GM12878 (cell line): ENCODE results near the gene TMEM44. TPM values are rescaled to one million over a fixed set of nuclear protein-coding genes. Genes with fewer than 3 reads are reported as not detected.

Experiments
- CBX3 ChIP-seq: fragments of 200-600 bp; sonication (generic); IDR thresholded peaks from 2 replicates; pipeline ENCODE4 v1.6.1; 2016; ENCODE audit warnings: low read depth, borderline replicate concordance
- CEBPB ChIP-seq, 2 experiments: fragments of 150-350 bp in 1 of 2; IDR thresholded peaks; 2 replicates each; pipeline ENCODE4 v1.6.1; 2012 to 2014; ENCODE audit warnings: low read depth in 2 of 2, low read length in 2 of 2, borderline replicate concordance in 1 of 2, inconsistent platforms in 1 of 2
- CHD1 ChIP-seq: IDR thresholded peaks from 2 replicates; pipeline ENCODE4 v1.6.1; 2012; ENCODE audit warnings: low read depth, low read length, improper control_type of control experiment
- CUX1 ChIP-seq: IDR thresholded peaks from 2 replicates; pipeline ENCODE4 v1.6.1; 2012; ENCODE audit warnings: improper control_type of control experiment, low read depth, low read length; ENCODE audit not compliant: insufficient replicate concordance
- HSF1 ChIP-seq: fragments of 150-350 bp; IDR thresholded peaks from 2 replicates; pipeline ENCODE4 v1.6.1; 2014; ENCODE audit warnings: mild to moderate bottlenecking, low read depth, low read length
- JUNB ChIP-seq: IDR thresholded peaks from 2 replicates; pipeline ENCODE4 v1.6.1; 2016; ENCODE audit warnings: antibody characterized with exemption, mild to moderate bottlenecking
- MEF2A ChIP-seq: IDR thresholded peaks from 2 replicates; pipeline ENCODE4 v1.6.1; 2011; ENCODE audit warnings: low read depth, mild to moderate bottlenecking, low read length, moderate library complexity; ENCODE audit not compliant: insufficient read depth
- PML ChIP-seq: IDR thresholded peaks from 2 replicates; pipeline ENCODE4 v1.6.1; 2012; ENCODE audit warnings: low read length, inconsistent platforms
- RCOR1 ChIP-seq: conservative IDR thresholded peaks from 2 replicates; pipeline ENCODE4 v1.6.1; 2012; ENCODE audit warnings: low read depth, low read length, improper control_type of control experiment
- SREBF1 ChIP-seq: IDR thresholded peaks from 2 replicates; pipeline ENCODE4 v1.6.1; 2012; ENCODE audit warnings: mild to moderate bottlenecking, low read length
- STAT3 ChIP-seq: IDR thresholded peaks from 2 replicates; pipeline ENCODE4 v1.6.1; 2011; ENCODE audit warnings: low read depth, low read length, improper control_type of control experiment
- SUPT20H ChIP-seq: IDR thresholded peaks from 2 replicates; pipeline ENCODE4 v1.6.1; 2011; ENCODE audit warnings: low read depth, mild to moderate bottlenecking, low read length, moderate library complexity, borderline replicate concordance; ENCODE audit not compliant: control insufficient read depth
- TBL1XR1 ChIP-seq: IDR thresholded peaks from 2 replicates; pipeline ENCODE4 v1.6.1; 2012; ENCODE audit warnings: low read depth, low read length, improper control_type of control experiment
- ZNF217 ChIP-seq: fragments of 450-650 bp; IDR thresholded peaks from 2 replicates; pipeline ENCODE4 v1.6.1; 2017; ENCODE audit warnings: antibody characterized with exemption, mild to moderate bottlenecking
- polyA plus RNA-seq, 11 experiments: library from polyadenylated mRNA; depleted of rRNA in 4 of 11; unstranded in 6 of 11; stranded (reverse) in 5 of 11; fragments of >200 nt; fragmentation: Nextera tagmentation in 4 of 11; fragmentation: Illumina TruSeq in 1 of 11; extraction: Ambion mirVana in 4 of 11; extraction: Trizol in 1 of 11; gene quantifications; 1 replicate in 1 of 11; 2 replicates in 10 of 11; pipeline versions ENCODE4 v1.2.1 to v1.2.3, GENCODE V29; 2011 to 2016; ENCODE audit warnings: inconsistent platforms in 2 of 11, missing spikeins in 2 of 11, low read depth in 1 of 11
- total RNA-seq, 4 experiments: library from RNA; depleted of rRNA in 3 of 4; stranded (reverse); fragments of >200 nt in 3 of 4; fragmentation: Illumina TruSeq in 1 of 4; extraction: Trizol in 1 of 4; gene quantifications; 2 replicates each; pipeline versions ENCODE4 v1.2.1 to v1.2.3, GENCODE V29; 2013 to 2021
- TF ChIP-seq, protein P1 (sequence below): fragments of 450-650 bp; IDR thresholded peaks from 2 replicates; pipeline ENCODE4 v1.6.1; 2016; ENCODE audit warnings: mild to moderate bottlenecking, moderate library complexity, borderline replicate concordance
- TF ChIP-seq, protein P2 (sequence below): fragments of 450-650 bp; IDR thresholded peaks from 2 replicates; pipeline ENCODE4 v1.6.1; 2016; ENCODE audit warnings: mild to moderate bottlenecking

Gene TMEM44
- total and polyA plus RNA-seq, 10 of the 15 experiments (the other 5 are each of a cell fraction or from before 2014, with no cell fraction given) = 0.57 to 8.3 (median 3.6) TPM

- TF ChIP-seq, protein P1, sequence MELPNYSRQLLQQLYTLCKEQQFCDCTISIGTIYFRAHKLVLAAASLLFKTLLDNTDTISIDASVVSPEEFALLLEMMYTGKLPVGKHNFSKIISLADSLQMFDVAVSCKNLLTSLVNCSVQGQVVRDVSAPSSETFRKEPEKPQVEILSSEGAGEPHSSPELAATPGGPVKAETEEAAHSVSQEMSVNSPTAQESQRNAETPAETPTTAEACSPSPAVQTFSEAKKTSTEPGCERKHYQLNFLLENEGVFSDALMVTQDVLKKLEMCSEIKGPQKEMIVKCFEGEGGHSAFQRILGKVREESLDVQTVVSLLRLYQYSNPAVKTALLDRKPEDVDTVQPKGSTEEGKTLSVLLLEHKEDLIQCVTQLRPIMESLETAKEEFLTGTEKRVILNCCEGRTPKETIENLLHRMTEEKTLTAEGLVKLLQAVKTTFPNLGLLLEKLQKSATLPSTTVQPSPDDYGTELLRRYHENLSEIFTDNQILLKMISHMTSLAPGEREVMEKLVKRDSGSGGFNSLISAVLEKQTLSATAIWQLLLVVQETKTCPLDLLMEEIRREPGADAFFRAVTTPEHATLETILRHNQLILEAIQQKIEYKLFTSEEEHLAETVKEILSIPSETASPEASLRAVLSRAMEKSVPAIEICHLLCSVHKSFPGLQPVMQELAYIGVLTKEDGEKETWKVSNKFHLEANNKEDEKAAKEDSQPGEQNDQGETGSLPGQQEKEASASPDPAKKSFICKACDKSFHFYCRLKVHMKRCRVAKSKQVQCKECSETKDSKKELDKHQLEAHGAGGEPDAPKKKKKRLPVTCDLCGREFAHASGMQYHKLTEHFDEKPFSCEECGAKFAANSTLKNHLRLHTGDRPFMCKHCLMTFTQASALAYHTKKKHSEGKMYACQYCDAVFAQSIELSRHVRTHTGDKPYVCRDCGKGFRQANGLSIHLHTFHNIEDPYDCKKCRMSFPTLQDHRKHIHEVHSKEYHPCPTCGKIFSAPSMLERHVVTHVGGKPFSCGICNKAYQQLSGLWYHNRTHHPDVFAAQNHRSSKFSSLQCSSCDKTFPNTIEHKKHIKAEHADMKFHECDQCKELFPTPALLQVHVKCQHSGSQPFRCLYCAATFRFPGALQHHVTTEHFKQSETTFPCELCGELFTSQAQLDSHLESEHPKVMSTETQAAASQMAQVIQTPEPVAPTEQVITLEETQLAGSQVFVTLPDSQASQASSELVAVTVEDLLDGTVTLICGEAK = no peak
- TF ChIP-seq STAT3 (no peak), JUNB (peak; percentile 95), SUPT20H (no peak), TBL1XR1 (no peak), PML (no peak), RCOR1 (no peak), CBX3 (no peak), MEF2A (no peak), HSF1 (no peak), SREBF1 (no peak), CEBPB (IDR thresholded peaks at IDR 0.05; ENCODE audit: borderline replicate concordance in 1 of 2, low read depth in 2 of 2, low read length in 2 of 2) (no peak), CUX1 (no peak), CHD1 (no peak), ZNF217 (no peak; the same call in 1 of the 2 replicates)
- TF ChIP-seq, protein P2, sequence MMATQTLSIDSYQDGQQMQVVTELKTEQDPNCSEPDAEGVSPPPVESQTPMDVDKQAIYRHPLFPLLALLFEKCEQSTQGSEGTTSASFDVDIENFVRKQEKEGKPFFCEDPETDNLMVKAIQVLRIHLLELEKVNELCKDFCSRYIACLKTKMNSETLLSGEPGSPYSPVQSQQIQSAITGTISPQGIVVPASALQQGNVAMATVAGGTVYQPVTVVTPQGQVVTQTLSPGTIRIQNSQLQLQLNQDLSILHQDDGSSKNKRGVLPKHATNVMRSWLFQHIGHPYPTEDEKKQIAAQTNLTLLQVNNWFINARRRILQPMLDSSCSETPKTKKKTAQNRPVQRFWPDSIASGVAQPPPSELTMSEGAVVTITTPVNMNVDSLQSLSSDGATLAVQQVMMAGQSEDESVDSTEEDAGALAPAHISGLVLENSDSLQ = no peak
These were observed 21.2 kb upstream of the TMEM44 start (continued) for GRCh38 chr3:194654443-194654842.
